Aorta (tissue), 5 donors: Measurements from ENCODE around the gene CASR. TPM values are rescaled to one million over a fixed set of nuclear protein-coding genes. Genes with fewer than 3 reads are reported as not detected.

ENCODE experiments used
- ATAC-seq: fragments of 200-7000 bp; cut with Tn5 transposase; one replicate; pipeline ENCODE4 v1.9.1; 2022; ENCODE audit warnings: moderate library complexity; ENCODE audit not compliant: low FRiP score
- DNase-seq, 2 donors: peaks; one replicate each; pipeline ENCODE4 v3.0.0-alpha.2; 2020
- H3K27ac ChIP-seq, 2 donors: one replicate each; pipeline ENCODE4 v1.5.1; 2013; ENCODE audit warnings: low read length in 2 of 2, mild to moderate bottlenecking in 2 of 2, moderate library complexity in 2 of 2, control low read depth in 1 of 2, inconsistent platforms in 1 of 2, low read depth in 1 of 2
- H3K27me3 ChIP-seq, 2 donors: one replicate each; pipeline ENCODE4 v1.6.1; 2013; ENCODE audit warnings: control low read depth in 1 of 2, low read length in 1 of 2, mild to moderate bottlenecking in 1 of 2, moderate library complexity in 1 of 2; ENCODE audit not compliant: insufficient read depth in 2 of 2, control insufficient read depth in 1 of 2
- H3K36me3 ChIP-seq, 2 donors: one replicate each; pipeline ENCODE4 v1.6.1; 2013; ENCODE audit warnings: control low read depth in 1 of 2, low read length in 1 of 2, mild to moderate bottlenecking in 1 of 2; ENCODE audit not compliant: insufficient read depth in 2 of 2, control insufficient read depth in 1 of 2
- H3K4me1 ChIP-seq, 2 donors: one replicate each; pipeline ENCODE4 v1.6.1; 2013; ENCODE audit warnings: low read length in 2 of 2, control low read depth in 1 of 2, mild to moderate bottlenecking in 1 of 2, moderate library complexity in 1 of 2; ENCODE audit not compliant: insufficient read depth in 2 of 2, control insufficient read depth in 1 of 2
- H3K4me3 ChIP-seq, 2 donors: one replicate each; pipeline ENCODE4 v1.5.1; 2013; ENCODE audit warnings: low read length in 2 of 2, control low read depth in 1 of 2, mild to moderate bottlenecking in 1 of 2
- H3K9me3 ChIP-seq: one replicate; pipeline ENCODE4 v1.6.1; 2013; ENCODE audit warnings: mild to moderate bottlenecking, low read length; ENCODE audit not compliant: control insufficient read depth
- WGBS, 2 donors: extraction: QIAGEN DNeasy Blood & Tissue Kit; methylation state at CpG; one replicate each; pipeline ENCODE4 v1.1.7; 2013; 5-methylcytosine and 5-hydroxymethylcytosine counted together
- intact Hi-C, 2 donors: fragments of 100-400 bp; cut with DNase I; formaldehyde crosslinking; loops; one replicate each; pipeline versions ENCODE4 v1.14.2 to v1.15.0; 2022
- polyA plus RNA-seq, 2 donors: library from polyadenylated mRNA; stranded (reverse); fragments of 200-250 nt; gene quantifications; one replicate each; pipeline ENCODE4 v1.2.3, GENCODE V29; 2013
- total RNA-seq, 2 donors: library from RNA; stranded (reverse); fragmentation: NEBNext Ultra II Directional; extraction: Animal tissue kit (Norgen Biotek cat#: 25700); gene quantifications; one replicate each; pipeline ENCODE4 v1.2.1, GENCODE V29; 2021
- donor health status: healthy with polysubstance abuse.
- donor health status: Bipolar disorder and iron deficiency.
- donor health status: DM: no; HTN: no; CAD: no.
- donor health status: DM: no; HTN: no; CAD: no.
- donor health status: DM: yes; HTN: yes; CAD: no.

Gene CASR
- total and polyA plus RNA-seq, 4 donors, result not detected

DNA sequence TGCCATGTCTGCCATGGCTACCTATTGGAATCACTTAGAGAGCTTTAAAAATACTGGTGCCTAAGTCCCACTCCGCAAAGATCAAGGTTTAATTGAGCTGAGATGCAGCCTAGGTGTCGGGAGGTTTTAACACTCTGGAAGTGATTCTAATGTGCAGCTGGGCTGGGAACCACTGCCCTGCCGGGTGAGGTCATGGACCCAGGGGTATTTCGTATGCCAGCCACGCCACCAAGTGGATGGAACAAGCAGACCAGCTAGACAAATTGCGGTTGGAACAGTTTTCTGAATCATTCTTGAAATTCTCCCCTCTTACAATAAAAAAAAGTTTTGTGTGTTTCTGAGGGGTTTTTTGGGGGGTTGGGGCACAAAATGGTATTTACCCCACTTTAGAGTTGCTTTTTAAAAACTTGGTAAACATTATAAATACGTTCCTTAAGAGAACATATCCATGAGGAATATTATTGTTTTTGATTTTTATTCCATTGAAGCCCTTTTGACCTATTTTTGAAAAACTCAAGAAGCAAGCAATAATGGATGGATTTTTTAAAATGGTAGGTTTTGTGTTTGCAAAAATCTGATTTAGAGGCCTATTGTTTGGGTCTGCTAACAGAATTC is 75.4 kb downstream of the CASR start:
- H3K36me3 ChIP-seq, result no peaks in the 10 kb centered on the region
- intact Hi-C loops, result no loop called here
- 4% methylated on average over 7 of the region's 7 CpGs for WGBS, 2 donors
- no peak overlapping the region for H3K4me3 ChIP-seq
- no peaks in the 10 kb centered on the region for H3K9me3 ChIP-seq
- H3K27me3 ChIP-seq, result no peaks in the 10 kb centered on the region
- DNase-seq (peak; percentile 76 to 78), ATAC-seq (no peak)
- no peak overlapping the region for H3K27ac ChIP-seq
- no peaks in the 10 kb centered on the region for H3K4me1 ChIP-seq

DNA sequence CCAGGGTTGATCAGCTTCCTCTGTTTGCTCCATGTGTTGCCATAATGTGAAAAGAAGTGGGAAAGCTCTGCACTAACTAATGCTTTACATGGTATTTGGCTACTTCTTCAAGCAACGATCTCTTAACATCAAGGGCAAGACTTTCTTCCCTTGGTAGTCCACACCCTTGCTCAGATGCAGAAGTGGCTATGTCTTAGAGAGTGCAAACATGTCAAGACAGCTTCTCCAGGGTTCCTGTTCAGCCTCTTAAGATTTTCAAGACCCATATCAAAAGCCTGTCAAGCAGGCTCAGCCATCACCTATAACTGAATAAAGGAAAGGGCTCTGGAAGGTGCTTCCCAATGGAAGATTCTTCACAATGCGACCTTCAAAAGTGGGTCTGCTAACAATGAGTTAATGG is 76.7 kb downstream of the CASR start:
- no peak overlapping the region for H3K4me3 ChIP-seq
- WGBS, 2 donors, result 79 to 88% methylated on average over 2 of the region's 2 CpGs
- no peaks in the 10 kb centered on the region for H3K9me3 ChIP-seq
- no peaks in the 10 kb centered on the region for H3K27me3 ChIP-seq
- H3K4me1 ChIP-seq, result no peaks in the 10 kb centered on the region
- no peaks in the 10 kb centered on the region for H3K36me3 ChIP-seq
- intact Hi-C loops, result loop anchor here in 1 of 2 donors (5.0 kb wide), 1 partner anchor 713 kb away; the partner anchor contains the start of gene POLQ
- DNase-seq (no peak), ATAC-seq (no peak)
- H3K27ac ChIP-seq, result no peak overlapping the region

DNA sequence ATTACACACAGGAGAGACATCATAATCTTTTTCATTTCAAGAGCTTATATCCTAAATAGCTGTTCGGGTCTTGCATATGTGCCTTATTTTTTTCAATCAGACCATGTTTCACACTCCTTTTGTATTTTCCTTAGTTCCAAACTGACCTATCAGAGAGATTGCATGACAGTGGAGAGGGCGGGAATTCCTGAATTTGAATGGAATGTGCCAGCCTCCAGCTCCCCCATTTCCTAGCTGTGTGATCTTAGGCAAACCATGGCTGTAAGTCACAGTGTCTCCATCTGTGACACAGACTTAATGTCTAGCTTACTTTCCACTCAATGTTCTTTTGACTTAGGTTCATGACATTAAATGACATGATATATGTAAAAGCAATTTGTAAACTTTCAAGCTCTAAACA is 79.6 kb downstream of the CASR start:
- Histone ChIP-seq H3K4me3 (no peak overlapping the region), H3K27me3 (no peaks in the 10 kb centered on the region), H3K4me1 (no peaks in the 10 kb centered on the region), H3K9me3 (no peaks in the 10 kb centered on the region), H3K27ac (no peak overlapping the region), H3K36me3 (no peaks in the 10 kb centered on the region)
- intact Hi-C loops, result loop anchor here in 1 of 2 donors (5.0 kb wide), 1 partner anchor 716 kb away; the partner anchor contains the start of gene POLQ
- DNase-seq, result no peak
- 63 to 67% methylated on average over 2 of the region's 2 CpGs for WGBS, 2 donors
- no peak for ATAC-seq

DNA sequence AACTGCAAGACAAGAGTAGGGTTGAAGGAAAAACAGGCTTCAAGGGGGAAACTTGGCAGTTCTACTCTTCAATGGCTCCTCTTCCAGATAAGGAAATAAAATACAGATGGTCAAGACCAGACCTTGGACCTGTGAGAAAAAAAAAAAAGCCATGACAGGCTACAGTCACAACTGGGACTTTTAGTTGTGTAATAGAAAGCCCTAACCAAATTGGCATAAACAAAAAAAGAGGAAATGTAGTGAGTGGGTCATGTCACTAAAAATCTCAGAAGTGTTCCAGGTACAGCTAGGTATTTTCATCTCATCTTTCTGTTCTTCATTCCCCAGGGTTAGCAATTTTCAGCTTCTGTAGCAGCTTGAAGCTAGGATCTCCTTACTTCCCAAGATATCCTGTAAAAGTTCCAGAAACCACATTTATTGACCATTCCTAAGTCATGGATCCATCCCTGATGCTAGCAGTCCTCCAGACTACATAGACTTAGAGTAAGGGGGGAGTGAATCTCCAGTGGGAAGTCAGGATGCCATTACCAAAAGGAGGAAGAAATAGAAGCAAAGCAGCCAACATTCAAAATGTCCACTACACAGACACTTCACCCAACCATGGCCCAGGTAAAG is 80.6 kb downstream of the CASR start:
- Histone ChIP-seq H3K4me1 (no peaks in the 10 kb centered on the region), H3K36me3 (no peaks in the 10 kb centered on the region), H3K4me3 (no peak overlapping the region), H3K27me3 (no peaks in the 10 kb centered on the region), H3K27ac (no peak overlapping the region), H3K9me3 (no peaks in the 10 kb centered on the region)
- no peak for ATAC-seq
- no peak for DNase-seq
- intact Hi-C loops, result loop anchor here in 1 of 2 donors (5.0 kb wide), 1 partner anchor 717 kb away; the partner anchor contains the start of gene POLQ

DNA sequence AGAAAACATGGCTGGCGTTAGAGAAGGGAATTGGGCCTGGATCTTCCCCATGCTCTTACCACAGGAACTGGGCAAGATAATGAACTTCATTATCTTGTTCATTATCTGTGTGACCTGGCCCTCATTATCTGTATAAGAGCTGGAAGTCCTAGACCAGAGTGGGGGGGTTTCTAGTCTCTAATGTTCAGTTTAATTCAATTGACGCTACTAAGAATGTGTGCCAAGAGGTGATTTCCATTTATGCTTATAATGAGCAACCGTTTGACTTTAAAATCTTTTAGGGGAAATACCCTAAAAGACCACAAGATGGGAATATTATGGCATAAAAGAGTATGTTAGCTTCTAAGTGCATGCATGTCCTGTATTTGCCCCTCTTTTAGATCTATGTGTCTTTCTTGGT is 82.5 kb downstream of the CASR start:
- ATAC-seq, result no peak
- H3K27ac ChIP-seq, result no peak overlapping the region
- H3K36me3 ChIP-seq, result no peaks in the 10 kb centered on the region
- intact Hi-C loops, result no loop called here
- 63 to 74% methylated on average over 3 of the region's 3 CpGs for WGBS, 2 donors
- no peak for DNase-seq
- no peaks in the 10 kb centered on the region for H3K9me3 ChIP-seq
- H3K27me3 ChIP-seq, result no peaks in the 10 kb centered on the region
- no peaks in the 10 kb centered on the region for H3K4me1 ChIP-seq
- H3K4me3 ChIP-seq, result no peak overlapping the region

DNA sequence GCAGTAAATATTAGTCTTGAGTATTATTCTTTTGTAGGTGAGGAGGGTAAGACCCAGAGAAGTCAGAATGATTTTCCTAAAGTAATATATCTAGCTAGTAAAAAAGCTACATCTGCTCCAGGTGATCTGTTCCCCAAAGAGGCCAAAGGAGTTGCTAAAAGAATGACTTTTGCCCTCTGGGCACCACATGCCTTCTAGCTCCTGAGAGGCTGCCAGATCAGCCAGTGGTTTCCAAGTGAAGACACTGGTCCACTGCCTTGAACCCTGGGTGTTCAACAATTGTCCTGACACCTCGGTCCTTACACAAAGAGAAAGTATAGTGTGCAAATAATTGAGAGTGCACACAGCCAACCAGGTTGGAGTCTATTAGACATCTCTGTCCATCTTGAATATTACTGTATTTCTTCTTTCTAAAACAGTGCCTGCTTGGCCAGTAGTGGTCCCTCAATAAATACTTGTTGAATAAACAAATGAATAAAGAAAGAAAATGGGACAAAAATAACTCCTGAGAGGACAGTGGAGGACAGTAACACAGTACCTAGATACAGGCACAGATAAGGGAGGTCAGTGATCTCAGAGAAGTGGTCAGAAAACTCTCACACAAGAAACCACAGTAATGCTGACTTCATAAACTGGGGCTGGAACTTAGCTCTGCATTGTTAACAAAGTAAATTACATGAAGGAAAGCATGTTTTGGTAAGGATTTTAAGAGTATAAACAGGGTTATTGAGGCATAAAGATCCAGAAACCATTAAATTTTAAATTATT is 85.0 kb downstream of the CASR start:
- no peaks in the 10 kb centered on the region for H3K36me3 ChIP-seq
- no peak for DNase-seq
- H3K4me1 ChIP-seq, result no peaks in the 10 kb centered on the region
- intact Hi-C loops, result no loop called here
- 75 to 80% methylated on average over 1 of the region's 1 CpG for WGBS, 2 donors
- no peak overlapping the region for H3K4me3 ChIP-seq
- no peak overlapping the region for H3K27ac ChIP-seq
- H3K27me3 ChIP-seq, result no peaks in the 10 kb centered on the region
- no peaks in the 10 kb centered on the region for H3K9me3 ChIP-seq
- no peak for ATAC-seq

DNA sequence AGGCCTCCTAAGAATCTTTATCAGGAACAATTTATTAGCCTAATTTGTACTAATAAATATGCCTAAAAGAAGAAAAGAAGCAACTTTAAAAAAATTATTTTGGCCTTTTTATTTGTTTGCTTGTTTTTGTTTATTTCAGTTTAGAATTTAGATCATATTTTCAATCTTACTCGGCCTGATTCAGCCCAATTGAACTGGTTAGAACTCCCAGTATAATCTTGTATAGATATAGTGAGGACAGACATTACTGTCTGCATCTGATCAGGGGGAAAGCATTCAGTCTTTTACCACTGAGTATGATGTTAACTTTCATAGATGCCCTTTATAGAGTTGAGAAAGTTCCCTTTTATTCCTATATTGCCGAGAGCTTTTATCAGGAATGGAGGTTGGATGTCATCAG is 85.6 kb downstream of the CASR start:
- 67 to 77% methylated on average over 2 of the region's 2 CpGs for WGBS, 2 donors
- intact Hi-C loops, result no loop called here

DNA sequence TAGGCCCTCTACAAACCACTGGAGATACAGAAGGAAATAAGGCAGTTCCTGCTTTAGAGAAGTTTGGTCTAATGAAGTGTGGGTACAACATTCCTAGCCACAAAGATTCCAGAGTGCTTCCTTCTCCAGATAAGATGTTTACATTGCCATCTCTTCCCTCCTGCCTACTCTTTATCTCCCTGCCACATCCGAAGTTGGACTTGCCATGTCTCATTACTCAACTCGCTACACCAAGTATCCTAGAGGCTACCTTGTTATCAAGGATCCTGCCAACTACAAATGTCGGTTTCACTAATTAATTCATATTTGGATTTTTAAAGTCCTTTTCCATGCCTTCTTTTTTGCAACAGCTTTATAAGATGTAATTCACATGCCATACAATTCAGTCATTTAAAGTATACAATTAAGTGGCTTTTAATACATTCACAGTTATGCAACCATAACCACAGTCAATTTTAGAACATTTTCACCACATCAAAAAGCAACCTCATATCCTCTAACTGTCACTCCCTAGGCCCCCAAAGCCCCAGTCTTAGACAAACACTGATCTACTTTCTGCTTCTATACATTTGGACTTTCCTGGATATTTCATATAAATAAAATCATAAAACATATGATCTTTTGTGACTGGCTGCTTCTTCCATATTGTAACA is 87.9 kb downstream of the CASR start:
- ATAC-seq (no peak), DNase-seq (no peak)
- no peaks in the 10 kb centered on the region for H3K9me3 ChIP-seq
- no peaks in the 10 kb centered on the region for H3K4me1 ChIP-seq
- intact Hi-C loops, result no loop called here
- H3K27ac ChIP-seq, result no peak overlapping the region
- WGBS, 2 donors, result 75 to 90% methylated on average over 3 of the region's 3 CpGs
- no peak overlapping the region for H3K4me3 ChIP-seq
- no peaks in the 10 kb centered on the region for H3K36me3 ChIP-seq
- no peaks in the 10 kb centered on the region for H3K27me3 ChIP-seq

More for the DNA sequence above, 85.6 kb downstream of the CASR start:
- Histone ChIP-seq H3K36me3 (no peaks in the 10 kb centered on the region), H3K9me3 (no peaks in the 10 kb centered on the region), H3K27me3 (no peaks in the 10 kb centered on the region), H3K4me3 (no peak overlapping the region), H3K4me1 (no peaks in the 10 kb centered on the region), H3K27ac (no peak overlapping the region)
- ATAC-seq, result no peak
- DNase-seq, result no peak
